ENCODE measurements around the gene DNAJC5G.
A peak's percentile ranks its signal among the peaks of the same experiment; 100 is the strongest.
"Not testable (repeated sequence)": the region's sequence is repeated elsewhere in the genome, so short reads cannot be mapped to it uniquely, and the experiment has no call there.

DNAJC5G gene

GRCh38 chr2:27270131-27270530 is 5.1 kb upstream of the DNAJC5G start:
- Histone ChIP-seq H3K27ac (no peak overlapping the region), H3K4me3 (no peak overlapping the region)
- no peak for DNase-seq (ENCODE audit: low spot score)
- TF ChIP-seq CTCF (IDR thresholded peaks at IDR 0.05), result no peak

GRCh38 chr2:27270670-27271069 is 4.6 kb upstream of the DNAJC5G start:
- H3K4me3 ChIP-seq, result no peak overlapping the region
- TF ChIP-seq CTCF (IDR thresholded peaks at IDR 0.05), result no peak
- no peak overlapping the region for H3K27ac ChIP-seq
- no peak for DNase-seq (ENCODE audit: low spot score)

- no peak for TF ChIP-seq CTCF (IDR thresholded peaks at IDR 0.05)
- Histone ChIP-seq H3K4me3 (no peak overlapping the region), H3K27ac (no peak overlapping the region)
- no peak for DNase-seq (ENCODE audit: low spot score)
Measured at GRCh38 chr2:27271631-27272340, 3.4 kb upstream of the DNAJC5G start.

GRCh38 chr2:27272537-27273522 is 2.4 kb upstream of the DNAJC5G start:
- DNase-seq (ENCODE audit: low spot score); H3K27ac ChIP-seq; H3K4me3 ChIP-seq: not testable (repeated sequence)

GRCh38 chr2:27278010-27278409 is 2.8 kb downstream of the DNAJC5G start:
- TF ChIP-seq CTCF (IDR thresholded peaks at IDR 0.05), result no peak
- no peak overlapping the region for H3K27ac ChIP-seq
- no peak overlapping the region for H3K4me3 ChIP-seq
- DNase-seq (ENCODE audit: low spot score), result no peak

- no peak for TF ChIP-seq CTCF (IDR thresholded peaks at IDR 0.05)
- no peak for DNase-seq (ENCODE audit: low spot score)
- Histone ChIP-seq H3K4me3 (no peak overlapping the region), H3K27ac (no peak overlapping the region)
Measured at GRCh38 chr2:27280826-27281225, 5.6 kb downstream of the DNAJC5G start.

- DNase-seq (ENCODE audit: low spot score), result no peak
- H3K27ac ChIP-seq, result peak overlapping the region in 1 of 2 donors; percentile 6
- no peak for TF ChIP-seq CTCF (IDR thresholded peaks at IDR 0.05)
- no peak overlapping the region for H3K4me3 ChIP-seq
Measured at GRCh38 chr2:27281442-27281841, 6.2 kb downstream of the DNAJC5G start.

Data from coronary artery (tissue), 2 donors.